ENCODE results near the gene MME. TPM values are rescaled to one million over a fixed set of nuclear protein-coding genes. Genes with fewer than 3 reads are reported as not detected.

MME gene
- total RNA-seq, 1 experiment from 2014 or later: 1.6 TPM

- DNase-seq (ENCODE audit: low read depth, low spot score) (no peak), ATAC-seq (no peak)
- Histone ChIP-seq H3K9me3 (ENCODE audit: control insufficient read depth, insufficient read depth, low read depth, low read length) (no peaks in the 10 kb centered on the region), H3K4me3 (ENCODE audit: low read depth in 2 of 2, low read length in 2 of 2) (no peak overlapping the region), H3K27me3 (ENCODE audit: control insufficient read depth, insufficient read depth, low read length) (peaks cover 18% of the 10 kb centered on the region), H3K36me3 (ENCODE audit: control insufficient read depth, insufficient read depth, low read length) (no peaks in the 10 kb centered on the region), H3K4me1 (ENCODE audit: control insufficient read depth, insufficient read depth, low read length) (peaks cover 5% of the 10 kb centered on the region; the same call in 1 of the 2 replicates), H3K27ac (ENCODE audit: low read length) (no peak overlapping the region)
- TF ChIP-seq REST (IDR thresholded peaks at IDR 0.05; ENCODE audit: insufficient read depth in 1 of 2, low read depth in 2 of 2, low read length in 1 of 2) (no peak), POLR2AphosphoS5 (IDR thresholded peaks at IDR 0.05; ENCODE audit: low read depth, low read length) (no peak), TCF7L2 (IDR thresholded peaks at IDR 0.05; ENCODE audit: low read depth, low read length) (no peak), SIN3A (IDR thresholded peaks at IDR 0.05; ENCODE audit: borderline replicate concordance, insufficient read depth, low read depth, low read length) (no peak), CTCF (IDR thresholded peaks at IDR 0.05) (no peak)
- no TSS peak for BruUV-seq (replicated peaks)
- in situ Hi-C loops (cut with HindIII; ENCODE audit: low pct_unique_long_range_greater_than_20kb, low sequenced_read_pairs) (no loop called here), intact Hi-C loops (cut with micrococcal nuclease; ENCODE audit: unreplicated experiment) (no loop called here)
- ChIA-PET POLR2A (no interaction called here), CTCF (no interaction called here)
Measured at GRCh38 chr3:155084567-155084966, 4.4 kb downstream of the MME start.

- POLR2A ChIA-PET: no interaction called here
- BruUV-seq (replicated peaks): no TSS peak
- in situ Hi-C loops (cut with HindIII; ENCODE audit: low pct_unique_long_range_greater_than_20kb, low sequenced_read_pairs): no loop called here
Measured at GRCh38 chr3:155086051-155086450, 5.9 kb downstream of the MME start.

More at GRCh38 chr3:155086051-155086450, 5.9 kb downstream of the MME start:
- Histone ChIP-seq H3K4me1 (ENCODE audit: control insufficient read depth, insufficient read depth, low read length) (no peaks in the 10 kb centered on the region), H3K9me3 (ENCODE audit: control insufficient read depth, insufficient read depth, low read depth, low read length) (no peaks in the 10 kb centered on the region), H3K4me3 (ENCODE audit: low read depth in 2 of 2, low read length in 2 of 2) (no peak overlapping the region), H3K36me3 (ENCODE audit: control insufficient read depth, insufficient read depth, low read length) (no peaks in the 10 kb centered on the region), H3K27ac (ENCODE audit: low read length) (no peak overlapping the region), H3K27me3 (ENCODE audit: control insufficient read depth, insufficient read depth, low read length) (peaks cover 7% of the 10 kb centered on the region)
- intact Hi-C loops (cut with micrococcal nuclease; ENCODE audit: unreplicated experiment): loop anchor here (5.0 kb wide), 1 partner anchor 636 kb away; no protein-coding TSS in a partner anchor
- ATAC-seq (no peak), DNase-seq (ENCODE audit: low read depth, low spot score) (no peak)
- TF ChIP-seq CTCF (IDR thresholded peaks at IDR 0.05) (no peak), REST (IDR thresholded peaks at IDR 0.05; ENCODE audit: insufficient read depth in 1 of 2, low read depth in 2 of 2, low read length in 1 of 2) (no peak), POLR2AphosphoS5 (IDR thresholded peaks at IDR 0.05; ENCODE audit: low read depth, low read length) (no peak), TCF7L2 (IDR thresholded peaks at IDR 0.05; ENCODE audit: low read depth, low read length) (no peak), SIN3A (IDR thresholded peaks at IDR 0.05; ENCODE audit: borderline replicate concordance, insufficient read depth, low read depth, low read length) (no peak)
- CTCF ChIA-PET: no interaction called here

Measured in Panc1 (cell line).